GF-D8 (cell line): ENCODE results near the gene HLCS.

Experiments
- DNase-seq: peaks from one replicate; lab custom pipeline; 2025; lab: John Stamatoyannopoulos, UW

HLCS gene

DNA sequence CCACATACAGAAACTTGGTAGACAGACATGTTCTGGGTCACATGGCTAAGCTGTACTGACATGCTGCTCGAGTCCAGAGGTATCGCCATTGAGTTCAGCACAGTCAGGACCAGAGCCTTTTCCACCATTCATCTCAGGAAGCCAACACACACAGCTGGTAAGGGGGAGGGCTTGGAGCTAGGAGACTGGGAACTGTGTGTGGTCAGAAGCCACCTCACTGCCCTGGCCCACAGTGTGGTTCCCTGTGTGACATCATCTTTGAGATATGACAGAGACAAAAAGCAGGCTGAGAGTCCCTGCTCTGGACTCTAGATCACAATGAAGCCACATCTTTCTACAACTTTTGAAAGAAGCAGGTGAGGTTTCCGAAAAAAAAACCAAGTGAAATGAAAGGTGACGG, 160.4 kb downstream of the HLCS start:
- no peak for DNase-seq

DNA sequence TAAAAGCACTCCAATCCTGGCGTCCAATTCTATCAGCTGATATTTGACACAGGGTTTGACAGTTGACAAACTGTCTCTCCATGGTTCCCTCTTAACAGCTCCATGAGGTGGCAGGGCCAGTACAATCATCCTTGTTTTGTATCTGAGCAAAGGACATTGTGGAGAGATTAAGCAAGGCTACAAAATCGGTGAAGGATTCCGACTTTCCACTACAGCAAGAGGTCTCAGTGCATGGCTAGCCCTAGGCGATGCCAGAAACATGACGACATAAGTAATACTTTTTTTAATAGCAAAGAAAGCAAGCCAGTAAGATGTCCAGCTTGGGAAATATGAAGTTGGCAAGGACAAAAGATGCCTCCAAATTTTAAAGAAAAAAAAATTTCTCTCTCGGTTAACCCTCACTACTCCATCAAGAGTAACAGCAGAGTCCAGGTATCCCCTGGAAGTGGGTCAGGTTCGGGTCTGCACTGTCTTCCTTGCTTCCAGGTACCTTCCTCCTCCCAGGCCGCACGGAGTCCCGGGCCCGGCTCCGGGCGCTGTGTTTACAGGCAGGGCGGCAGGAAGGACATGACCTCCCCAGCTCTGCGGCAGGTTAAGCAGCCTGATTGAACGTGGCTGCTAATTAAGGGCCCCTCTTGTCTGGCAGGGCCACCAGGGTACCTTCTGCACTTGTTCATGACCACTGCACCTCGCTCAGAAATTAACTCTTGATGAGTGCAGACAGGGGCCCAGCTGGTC, 161.4 kb downstream of the HLCS start:
- no peak for DNase-seq

- no peak for DNase-seq
Observed at GRCh38 chr21:36803816-36804439, 162.5 kb downstream of the HLCS start.

- no peak for DNase-seq
Observed at GRCh38 chr21:36803051-36803645, 163.3 kb downstream of the HLCS start.

DNA sequence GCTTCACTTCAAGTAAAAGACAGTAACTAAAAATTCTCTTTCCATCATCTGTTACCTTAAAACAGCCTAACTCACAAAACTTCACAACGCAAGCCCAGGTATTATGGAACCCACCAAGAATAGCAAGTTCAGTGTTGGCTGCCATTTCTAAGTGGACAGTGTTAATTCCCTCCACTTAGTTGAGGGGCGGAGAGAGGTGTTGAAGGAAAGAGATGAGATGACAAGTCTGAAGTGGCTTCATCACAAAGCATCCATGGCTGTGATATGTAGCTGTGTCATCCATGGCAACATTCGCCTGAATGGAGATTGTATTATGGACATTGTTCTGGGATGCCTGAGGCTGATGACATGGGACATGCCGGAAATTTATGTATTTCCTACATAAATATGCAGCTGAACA, 165.7 kb downstream of the HLCS start:
- DNase-seq = no peak

GRCh38 chr21:36799869-36800268, 166.6 kb downstream of the HLCS start:
- DNase-seq = no peak

DNA sequence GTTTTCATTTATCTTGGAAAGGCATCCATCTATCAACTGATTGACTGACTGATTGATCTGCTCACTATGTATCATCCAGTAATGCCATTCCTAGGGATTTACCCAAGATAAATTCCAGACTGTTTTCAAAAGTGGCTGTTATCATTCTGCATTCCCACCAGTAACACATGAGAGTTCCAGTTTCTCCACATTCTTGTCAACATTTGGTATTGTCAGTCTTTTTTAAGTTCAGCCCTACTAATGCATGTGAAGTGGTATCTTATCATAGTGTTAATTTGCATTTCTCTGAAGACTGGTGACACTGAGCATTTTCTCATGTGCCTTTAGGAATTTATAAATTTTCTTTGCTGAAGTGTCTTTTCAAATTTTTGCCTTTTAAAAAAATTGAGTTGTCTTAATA, 168.0 kb downstream of the HLCS start:
- DNase-seq = no peak

DNA sequence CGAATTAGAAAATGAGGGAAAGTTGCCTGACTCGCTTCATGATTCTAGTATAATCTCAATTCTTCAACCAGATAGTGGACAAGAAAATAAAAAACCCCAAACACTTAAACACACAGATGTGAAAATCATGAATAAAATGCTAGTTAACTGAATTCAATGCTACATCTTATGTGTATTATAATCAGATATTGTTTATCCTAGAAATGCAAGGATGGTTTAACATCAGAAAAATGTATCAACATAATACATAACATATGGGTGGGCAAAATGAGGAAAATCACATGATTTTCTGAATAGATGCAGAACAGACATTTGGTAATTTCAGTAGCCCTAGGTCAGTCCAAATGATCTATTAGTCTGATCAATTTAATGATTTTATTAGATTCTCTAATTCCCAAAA, 170.4 kb downstream of the HLCS start:
- no peak for DNase-seq

DNA sequence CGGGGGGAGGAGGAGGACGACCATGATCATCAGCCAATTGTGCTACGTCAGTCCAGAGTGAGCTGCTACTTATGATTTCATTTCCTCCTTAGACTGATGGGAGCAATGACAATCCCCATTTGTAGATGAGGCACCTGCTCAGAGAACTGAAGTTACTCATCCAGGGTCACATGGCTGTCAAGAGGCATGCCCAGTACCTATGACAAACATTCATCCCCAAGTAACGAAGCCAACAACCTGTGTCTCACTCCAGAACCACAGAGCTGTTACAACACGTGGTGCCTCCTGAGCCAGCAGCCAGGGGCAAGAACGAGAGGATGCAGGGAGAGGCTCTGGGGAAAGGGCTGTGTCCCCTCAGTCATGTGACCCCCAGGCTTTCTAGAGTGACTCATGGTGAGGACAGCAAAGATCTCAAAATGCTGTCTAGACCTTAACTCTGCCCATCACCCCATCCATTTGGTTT, 173.9 kb downstream of the HLCS start:
- DNase-seq = no peak

GRCh38 chr21:36791695-36792470, 174.6 kb downstream of the HLCS start:
- DNase-seq = no peak

DNA sequence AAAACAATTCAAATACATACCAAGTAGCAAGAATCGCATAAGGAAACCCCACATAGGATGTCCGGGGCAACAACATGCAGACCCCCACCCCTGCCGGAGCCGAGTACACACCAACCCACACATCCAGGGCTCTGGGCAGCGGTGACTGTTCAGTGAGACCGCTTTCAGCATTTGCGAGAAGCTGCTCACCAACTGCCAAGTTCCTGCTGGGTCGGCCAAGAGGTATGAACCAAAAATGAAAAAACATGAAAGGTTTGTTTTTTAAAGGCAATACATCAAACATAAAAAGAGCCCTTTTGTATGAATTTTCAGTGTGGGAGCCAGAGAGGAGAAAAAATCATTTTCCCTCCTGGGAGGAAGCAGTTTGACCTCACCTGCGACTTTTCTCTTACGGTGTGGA, 175.3 kb downstream of the HLCS start:
- DNase-seq = no peak

DNA sequence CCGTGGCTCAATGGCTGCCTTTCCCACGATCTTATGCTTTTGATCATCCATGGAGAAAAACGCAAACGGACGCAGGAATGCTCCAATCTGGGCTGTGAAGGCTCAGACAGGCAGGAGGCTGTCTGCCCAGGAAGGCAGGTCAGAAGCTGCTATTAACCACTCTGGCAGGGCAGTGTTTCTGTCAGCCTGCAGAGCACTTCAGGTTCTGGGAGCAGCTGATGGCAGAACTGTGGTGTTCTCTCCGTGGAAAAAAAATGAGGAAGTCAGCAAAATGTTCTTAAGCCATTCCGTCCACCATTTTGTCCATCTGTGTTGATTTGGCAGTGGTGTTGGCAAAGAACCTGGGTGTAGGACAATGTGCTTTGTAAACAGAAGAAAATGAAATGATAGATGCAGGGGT, 175.9 kb downstream of the HLCS start:
- DNase-seq = no peak

GRCh38 chr21:36788120-36788638, 178.3 kb downstream of the HLCS start:
- DNase-seq = no peak

GRCh38 chr21:36786186-36786585, 180.3 kb downstream of the HLCS start:
- DNase-seq = no peak

DNA sequence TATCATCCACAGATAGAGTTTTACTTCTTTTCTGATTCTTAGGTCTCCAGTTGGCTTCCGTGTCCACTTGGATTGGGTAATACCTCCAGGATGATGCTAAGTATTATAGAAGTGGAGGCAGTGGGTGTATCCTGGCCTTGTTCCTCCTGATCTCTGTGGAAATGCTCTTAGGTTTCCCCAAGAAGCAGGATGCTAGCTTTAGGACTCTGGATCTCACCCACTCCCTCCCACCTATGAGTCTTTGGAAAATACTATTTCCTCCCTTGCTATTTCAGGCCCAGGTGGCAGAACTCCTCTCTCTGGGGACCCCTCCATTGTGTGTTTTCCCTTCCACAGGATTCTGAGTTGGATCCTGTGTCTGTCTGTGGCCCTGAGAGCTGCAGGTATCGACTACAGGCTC, 180.9 kb downstream of the HLCS start:
- DNase-seq = no peak

GRCh38 chr21:36784947-36785346, 181.5 kb downstream of the HLCS start:
- no peak for DNase-seq

GRCh38 chr21:36783612-36784374, 182.7 kb downstream of the HLCS start:
- no peak for DNase-seq

DNA sequence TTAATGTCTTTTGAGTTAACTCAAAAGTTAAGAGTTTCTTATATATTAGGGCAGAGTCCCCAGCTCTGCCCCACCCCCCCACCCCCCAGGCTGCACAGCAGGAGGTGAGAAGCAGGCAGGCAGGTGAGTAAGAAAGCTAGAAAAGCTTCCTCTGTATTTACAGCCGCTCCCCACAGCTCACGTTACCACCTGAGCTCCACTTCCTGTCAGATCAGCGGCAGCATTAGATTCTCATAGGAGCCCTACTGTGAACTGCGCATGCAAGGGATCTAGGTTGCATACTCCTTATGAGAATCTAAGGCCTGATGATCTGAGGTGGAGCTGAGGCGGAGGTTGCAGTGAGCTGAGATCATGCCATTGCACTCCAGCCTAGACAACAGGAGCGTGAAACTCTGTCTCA, 185.6 kb downstream of the HLCS start:
- DNase-seq = no peak

DNA sequence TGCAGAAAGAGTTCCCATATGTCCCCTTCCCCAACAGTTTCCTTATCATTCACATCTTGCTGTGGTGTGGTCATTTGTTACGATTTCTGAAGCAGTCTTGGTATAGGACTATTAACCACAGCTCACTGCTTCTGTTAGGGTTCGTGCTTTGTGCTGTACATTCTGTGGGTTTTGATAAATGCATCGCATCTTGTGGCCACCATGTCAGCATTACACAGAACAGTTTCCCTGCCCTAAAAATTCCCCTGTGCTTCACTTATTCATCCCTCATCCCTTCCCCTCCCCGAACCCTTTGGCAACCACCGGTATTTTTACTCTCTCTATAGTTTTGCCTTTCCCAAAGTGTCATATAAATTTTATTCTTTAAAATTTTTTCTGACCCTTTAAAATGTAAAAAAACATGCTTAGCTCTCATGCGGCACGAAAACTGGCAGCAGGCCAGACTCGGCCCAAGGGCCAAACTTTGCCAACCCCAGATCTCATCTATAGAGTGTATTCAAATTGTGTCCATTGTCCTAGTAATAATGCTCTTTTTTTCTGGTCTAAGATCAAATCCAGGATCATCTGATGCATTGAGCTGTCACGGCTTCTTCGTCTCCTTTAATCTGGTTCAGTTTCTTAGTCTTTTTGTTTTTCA, 189.4 kb downstream of the HLCS start:
- no peak for DNase-seq

DNA sequence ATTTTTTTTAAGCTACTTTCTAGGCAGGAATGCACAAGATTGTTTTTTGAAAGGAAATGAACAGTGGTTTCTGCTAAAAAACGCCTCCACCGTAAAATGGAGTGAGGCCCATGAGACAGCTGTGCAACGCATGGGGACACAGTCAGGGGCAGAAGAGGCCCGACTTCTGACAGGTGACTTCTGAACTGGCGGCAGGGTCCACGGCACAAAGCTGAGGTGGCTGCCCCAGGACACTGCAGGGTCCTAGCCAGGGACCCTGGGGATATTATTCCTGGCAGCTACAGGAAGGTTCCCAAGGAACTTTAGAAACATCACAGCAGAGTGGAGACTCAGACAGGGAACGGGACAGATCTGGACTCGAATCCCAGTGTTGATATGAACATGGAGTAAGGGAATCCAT, 192.5 kb downstream of the HLCS start:
- no peak for DNase-seq

GRCh38 chr21:36773117-36773516, 193.4 kb downstream of the HLCS start:
- DNase-seq = no peak
